Measurements from ENCODE around the gene PACRG.

PACRG gene

GRCh38 chr6:162711376-162711775, 16.4 kb upstream of the PACRG start:
- no peak for DNase-seq

- DNase-seq, result no peak
These were observed 15.1 kb upstream of the PACRG start for GRCh38 chr6:162712694-162713093.

GRCh38 chr6:162713974-162714780, 13.6 kb upstream of the PACRG start:
- DNase-seq, result no peak

GRCh38 chr6:162715601-162716000, 12.2 kb upstream of the PACRG start:
- DNase-seq, result no peak

- no peak for DNase-seq
These were observed 8.2 kb upstream of the PACRG start for GRCh38 chr6:162719528-162719927.

GRCh38 chr6:162721404-162721687, 6.4 kb upstream of the PACRG start:
- no peak for DNase-seq

GRCh38 chr6:162722226-162722625, 5.5 kb upstream of the PACRG start:
- no peak for DNase-seq

GRCh38 chr6:162722633-162723032, 5.1 kb upstream of the PACRG start:
- DNase-seq, result no peak

- DNase-seq, result no peak
These were observed 840 bp upstream of the PACRG start for GRCh38 chr6:162726947-162727321.

- DNase-seq, result no peak
These were observed 423 bp downstream of the PACRG start for GRCh38 chr6:162728197-162728596.

GRCh38 chr6:162728706-162729105, 932 bp downstream of the PACRG start:
- no peak for DNase-seq

- no peak for DNase-seq
These were observed 2.7 kb downstream of the PACRG start for GRCh38 chr6:162730502-162730901.

- DNase-seq, result no peak
These were observed 5.7 kb downstream of the PACRG start for GRCh38 chr6:162733489-162733888.

- peak in 1 of 2 experiments; percentile 8 for DNase-seq
These were observed 9.2 kb downstream of the PACRG start for GRCh38 chr6:162736961-162737360.

GRCh38 chr6:162750776-162751175, 23.0 kb downstream of the PACRG start:
- DNase-seq, result no peak

- no peak for DNase-seq
These were observed 23.6 kb downstream of the PACRG start for GRCh38 chr6:162751211-162751859.

- no peak for DNase-seq
These were observed 26.0 kb downstream of the PACRG start for GRCh38 chr6:162753775-162754174.

- DNase-seq, result no peak
These were observed 42.4 kb downstream of the PACRG start for GRCh38 chr6:162770136-162770535.

GRCh38 chr6:162770955-162771354, 43.2 kb downstream of the PACRG start:
- DNase-seq, result no peak

- DNase-seq, result no peak
These were observed 44.7 kb downstream of the PACRG start for GRCh38 chr6:162772466-162772865.

- DNase-seq, result no peak
These were observed 46.2 kb downstream of the PACRG start for GRCh38 chr6:162773996-162774395.

GRCh38 chr6:162777091-162777490, 49.3 kb downstream of the PACRG start:
- no peak for DNase-seq

GRCh38 chr6:162778603-162779002, 50.8 kb downstream of the PACRG start:
- no peak for DNase-seq

- no peak for DNase-seq
These were observed 58.0 kb downstream of the PACRG start for GRCh38 chr6:162785632-162786242.
